ENCODE measurements around the gene CAMTA1. TPM values are rescaled to one million over a fixed set of nuclear protein-coding genes. Genes with fewer than 3 reads are reported as not detected.

CAMTA1 gene
- total RNA-seq, 2 donors from 2014 or later: 105 to 113 TPM

- TF ChIP-seq CTCF (IDR thresholded peaks at IDR 0.05): no peak
- no peak overlapping the region for H3K27ac ChIP-seq
- no peak for ATAC-seq (ENCODE audit: insufficient number of reproducible peaks, low FRiP score, low read depth)
- no peak overlapping the region for H3K4me3 ChIP-seq
- H3K36me3 ChIP-seq: no peaks in the 10 kb centered on the region
- H3K9me3 ChIP-seq: no peaks in the 10 kb centered on the region
- DNase-seq (ENCODE audit: low spot score): no peak
- H3K4me1 ChIP-seq (ENCODE audit: control insufficient read depth in 1 of 2, low read depth in 2 of 2): no peaks in the 10 kb centered on the region
- no peaks in the 10 kb centered on the region for H3K27me3 ChIP-seq (replicated peaks; ENCODE audit: insufficient read depth)
These were observed 640.0 kb downstream of the CAMTA1 start for GRCh38 chr1:7425229-7425628.

GRCh38 chr1:7425771-7426170 lies 640.5 kb downstream of the CAMTA1 start:
- no peak overlapping the region for H3K4me3 ChIP-seq
- no peaks in the 10 kb centered on the region for H3K36me3 ChIP-seq
- no peaks in the 10 kb centered on the region for H3K27me3 ChIP-seq (replicated peaks; ENCODE audit: insufficient read depth)
- H3K4me1 ChIP-seq (ENCODE audit: control insufficient read depth in 1 of 2, low read depth in 2 of 2): no peaks in the 10 kb centered on the region
- TF ChIP-seq CTCF (IDR thresholded peaks at IDR 0.05): no peak
- no peaks in the 10 kb centered on the region for H3K9me3 ChIP-seq
- DNase-seq (ENCODE audit: low spot score): no peak
- H3K27ac ChIP-seq: no peak overlapping the region
- no peak for ATAC-seq (ENCODE audit: insufficient number of reproducible peaks, low FRiP score, low read depth)

- no peak overlapping the region for H3K27ac ChIP-seq
- H3K9me3 ChIP-seq: no peaks in the 10 kb centered on the region
- H3K36me3 ChIP-seq: no peaks in the 10 kb centered on the region
- TF ChIP-seq CTCF (IDR thresholded peaks at IDR 0.05): no peak
- no peak for DNase-seq (ENCODE audit: low spot score)
- H3K4me1 ChIP-seq (ENCODE audit: control insufficient read depth in 1 of 2, low read depth in 2 of 2): no peaks in the 10 kb centered on the region
- H3K4me3 ChIP-seq: no peak overlapping the region
- no peaks in the 10 kb centered on the region for H3K27me3 ChIP-seq (replicated peaks; ENCODE audit: insufficient read depth)
- no peak for ATAC-seq (ENCODE audit: insufficient number of reproducible peaks, low FRiP score, low read depth)
These were observed 641.7 kb downstream of the CAMTA1 start for GRCh38 chr1:7426780-7427604.

GRCh38 chr1:7427605-7428300 lies 642.5 kb downstream of the CAMTA1 start:
- Histone ChIP-seq H3K9me3 (no peaks in the 10 kb centered on the region), H3K27me3 (replicated peaks; ENCODE audit: insufficient read depth) (no peaks in the 10 kb centered on the region), H3K4me1 (ENCODE audit: control insufficient read depth in 1 of 2, low read depth in 2 of 2) (no peaks in the 10 kb centered on the region), H3K27ac (no peak overlapping the region), H3K36me3 (no peaks in the 10 kb centered on the region), H3K4me3 (no peak overlapping the region)
- DNase-seq (ENCODE audit: low spot score) (no peak), ATAC-seq (ENCODE audit: insufficient number of reproducible peaks, low FRiP score, low read depth) (no peak)
- no peak for TF ChIP-seq CTCF (IDR thresholded peaks at IDR 0.05)

GRCh38 chr1:7429290-7429689 lies 644.0 kb downstream of the CAMTA1 start:
- TF ChIP-seq CTCF (IDR thresholded peaks at IDR 0.05): no peak
- Histone ChIP-seq H3K9me3 (no peaks in the 10 kb centered on the region), H3K4me1 (ENCODE audit: control insufficient read depth in 1 of 2, low read depth in 2 of 2) (no peaks in the 10 kb centered on the region), H3K27ac (no peak overlapping the region), H3K4me3 (no peak overlapping the region), H3K27me3 (replicated peaks; ENCODE audit: insufficient read depth) (no peaks in the 10 kb centered on the region), H3K36me3 (no peaks in the 10 kb centered on the region)
- DNase-seq (ENCODE audit: low spot score): no peak
- ATAC-seq (ENCODE audit: insufficient number of reproducible peaks, low FRiP score, low read depth): no peak
